ENCODE results near the gene LRMDA. TPM values are rescaled to one million over a fixed set of nuclear protein-coding genes. Genes with fewer than 3 reads are reported as not detected.

Gene LRMDA
- polyA plus RNA-seq, 3 donors: 39.8 to 59.6 (median 56.4) TPM

DNA sequence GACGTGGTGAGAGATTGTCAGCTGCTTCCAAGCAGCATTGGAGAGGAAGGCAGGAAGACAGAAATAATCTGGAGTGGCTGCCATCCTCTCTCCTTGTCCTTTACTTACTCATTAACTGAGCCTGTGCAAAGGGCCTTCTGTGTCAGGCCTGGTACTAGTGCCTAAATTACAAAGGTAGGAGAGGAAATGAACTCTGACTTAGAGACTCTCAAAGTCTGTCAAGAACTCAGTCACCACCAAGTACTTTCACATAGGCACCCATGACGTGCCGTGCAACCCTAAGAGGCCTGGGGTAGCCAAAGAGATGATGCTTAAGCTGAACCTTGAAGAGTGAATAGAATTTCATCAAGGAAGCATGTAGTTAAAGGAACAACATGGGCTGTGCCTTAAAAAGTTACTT, 866.9 kb downstream of the LRMDA start:
- intact Hi-C loops (cut with micrococcal nuclease): no loop called here
- Histone ChIP-seq H4K20me1 (ENCODE audit: insufficient read depth, low read length) (no peaks in the 10 kb centered on the region), H3K36me3 (replicated peaks in 1 of 2; ENCODE audit: control insufficient read depth in 1 of 2, insufficient read depth in 2 of 2, low read length in 2 of 2) (no peaks in the 10 kb centered on the region), H3K4me3 (replicated peaks in 1 of 3; ENCODE audit: low read depth in 2 of 3, low read length in 3 of 3) (no peak overlapping the region), H2AFZ (ENCODE audit: insufficient read depth, low read depth, low read length, poor library complexity, severe bottlenecking) (no peak overlapping the region), H3K9ac (ENCODE audit: insufficient read depth, low read length, poor library complexity, severe bottlenecking) (no peak overlapping the region), H3K9me3 (replicated peaks in 1 of 2; ENCODE audit: control insufficient read depth in 1 of 2, insufficient read depth in 1 of 2, low read length in 2 of 2) (no peaks in the 10 kb centered on the region), H3K4me1 (ENCODE audit: control insufficient read depth in 1 of 2, insufficient read depth in 2 of 2, low read length in 2 of 2) (no peaks in the 10 kb centered on the region), H3K4me2 (replicated peaks; ENCODE audit: extremely low read depth, low read length, poor library complexity, severe bottlenecking) (no peak overlapping the region), H3K27me3 (ENCODE audit: control insufficient read depth in 2 of 2, insufficient read depth in 2 of 2, low read length in 2 of 2) (no peaks in the 10 kb centered on the region), H3K79me2 (ENCODE audit: insufficient read depth, low read length) (no peaks in the 10 kb centered on the region), H3K27ac (ENCODE audit: low read depth in 1 of 2, low read length in 2 of 2) (no peak overlapping the region)
- no peak for DNase-seq
- Mint-ChIP-seq H3K4me3 (no peak overlapping the region), H3K9me3 (no peaks in the 10 kb centered on the region), H3K27me3 (ENCODE audit: low read depth in 3 of 3) (no peaks in the 10 kb centered on the region), H3K27ac (no peak overlapping the region), H3K4me1 (peaks cover 3% of the 10 kb centered on the region), H3K36me3 (no peaks in the 10 kb centered on the region)
- TF ChIP-seq, protein P1, sequence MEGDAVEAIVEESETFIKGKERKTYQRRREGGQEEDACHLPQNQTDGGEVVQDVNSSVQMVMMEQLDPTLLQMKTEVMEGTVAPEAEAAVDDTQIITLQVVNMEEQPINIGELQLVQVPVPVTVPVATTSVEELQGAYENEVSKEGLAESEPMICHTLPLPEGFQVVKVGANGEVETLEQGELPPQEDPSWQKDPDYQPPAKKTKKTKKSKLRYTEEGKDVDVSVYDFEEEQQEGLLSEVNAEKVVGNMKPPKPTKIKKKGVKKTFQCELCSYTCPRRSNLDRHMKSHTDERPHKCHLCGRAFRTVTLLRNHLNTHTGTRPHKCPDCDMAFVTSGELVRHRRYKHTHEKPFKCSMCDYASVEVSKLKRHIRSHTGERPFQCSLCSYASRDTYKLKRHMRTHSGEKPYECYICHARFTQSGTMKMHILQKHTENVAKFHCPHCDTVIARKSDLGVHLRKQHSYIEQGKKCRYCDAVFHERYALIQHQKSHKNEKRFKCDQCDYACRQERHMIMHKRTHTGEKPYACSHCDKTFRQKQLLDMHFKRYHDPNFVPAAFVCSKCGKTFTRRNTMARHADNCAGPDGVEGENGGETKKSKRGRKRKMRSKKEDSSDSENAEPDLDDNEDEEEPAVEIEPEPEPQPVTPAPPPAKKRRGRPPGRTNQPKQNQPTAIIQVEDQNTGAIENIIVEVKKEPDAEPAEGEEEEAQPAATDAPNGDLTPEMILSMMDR (IDR thresholded peaks at IDR 0.05): no peak
- WGBS (ENCODE audit: insufficient coverage): no CpG with 5 or more reads among the region's 3 CpGs

DNA sequence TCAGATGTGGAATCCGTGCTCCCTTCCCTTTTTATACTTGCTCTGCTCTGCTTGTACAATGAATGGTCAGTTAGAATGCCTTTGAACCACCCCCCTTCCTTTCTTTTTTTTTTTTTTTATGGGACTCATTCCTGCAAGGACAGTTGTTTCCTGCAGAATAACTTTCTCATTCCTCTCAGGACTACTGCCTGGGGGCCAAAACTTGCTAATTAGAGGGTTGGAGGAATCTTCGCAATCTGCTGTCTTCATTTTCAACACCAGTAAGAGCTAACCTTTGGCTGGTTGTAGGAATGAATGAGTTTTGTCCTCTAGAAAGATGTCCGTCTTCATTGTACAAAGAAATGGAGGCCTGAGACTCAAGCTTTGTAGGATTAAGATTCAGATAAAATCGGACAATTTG, 868.1 kb downstream of the LRMDA start:
- no peaks in the 10 kb centered on the region for H3K9me3 Mint-ChIP-seq
- intact Hi-C loops (cut with micrococcal nuclease): no loop called here
- no peaks in the 10 kb centered on the region for H3K27me3 ChIP-seq (ENCODE audit: control insufficient read depth in 2 of 2, insufficient read depth in 2 of 2, low read length in 2 of 2)
- H3K4me1 ChIP-seq (ENCODE audit: control insufficient read depth in 1 of 2, insufficient read depth in 2 of 2, low read length in 2 of 2): no peaks in the 10 kb centered on the region
- WGBS (ENCODE audit: insufficient coverage): no CpG with 5 or more reads among the region's 4 CpGs
- peaks cover 10% of the 10 kb centered on the region for H3K4me1 Mint-ChIP-seq
- H3K9me3 ChIP-seq (replicated peaks in 1 of 2; ENCODE audit: control insufficient read depth in 1 of 2, insufficient read depth in 1 of 2, low read length in 2 of 2): no peaks in the 10 kb centered on the region
- TF ChIP-seq, protein P1 (IDR thresholded peaks at IDR 0.05): no peak
- no peak for DNase-seq
- H3K4me3 ChIP-seq (replicated peaks in 1 of 3; ENCODE audit: low read depth in 2 of 3, low read length in 3 of 3): no peak overlapping the region
- no peak overlapping the region for H3K9ac ChIP-seq (ENCODE audit: insufficient read depth, low read length, poor library complexity, severe bottlenecking)
- H3K79me2 ChIP-seq (ENCODE audit: insufficient read depth, low read length): no peaks in the 10 kb centered on the region
- no peaks in the 10 kb centered on the region for H3K36me3 ChIP-seq (replicated peaks in 1 of 2; ENCODE audit: control insufficient read depth in 1 of 2, insufficient read depth in 2 of 2, low read length in 2 of 2)
- H3K27ac ChIP-seq (ENCODE audit: low read depth in 1 of 2, low read length in 2 of 2): no peak overlapping the region
- no peaks in the 10 kb centered on the region for H3K27me3 Mint-ChIP-seq (ENCODE audit: low read depth in 3 of 3)
- no peak overlapping the region for H2AFZ ChIP-seq (ENCODE audit: insufficient read depth, low read depth, low read length, poor library complexity, severe bottlenecking)
- H3K27ac Mint-ChIP-seq: no peak overlapping the region
- no peak overlapping the region for H3K4me2 ChIP-seq (replicated peaks; ENCODE audit: extremely low read depth, low read length, poor library complexity, severe bottlenecking)
- H3K4me3 Mint-ChIP-seq: no peak overlapping the region
- no peaks in the 10 kb centered on the region for H3K36me3 Mint-ChIP-seq
- no peaks in the 10 kb centered on the region for H4K20me1 ChIP-seq (ENCODE audit: insufficient read depth, low read length)

Data from CD14-positive monocyte (primary cell).